Stomach (tissue), 9 donors: ENCODE data around the gene ZSWIM3. TPM values are rescaled to one million over a fixed set of nuclear protein-coding genes. Genes with fewer than 3 reads are reported as not detected.

Experiments used
- DNase-seq, 2 donors: peaks; one replicate each; pipeline versions ENCODE4 v3.0.0 to v3.0.0-alpha.2; 2013 to 2019
- H3K27ac ChIP-seq, 5 donors: fragments of 200-600 bp in 4 of 5; sonication (generic) in 4 of 5; one replicate each; pipeline ENCODE4 v1.5.1; 2013 to 2019; ENCODE audit warnings: mild to moderate bottlenecking in 1 of 5, moderate library complexity in 1 of 5
- H3K27me3 ChIP-seq, 3 donors: fragments of 200-600 bp; sonication (generic); one replicate each; pipeline ENCODE4 v1.5.1; 2017 to 2019; ENCODE audit warnings: mixed run types in 1 of 3
- H3K36me3 ChIP-seq, 4 donors: fragments of 200-600 bp; sonication (generic); 1 replicate in 3 of 4; 2 replicates in 1 of 4; pipeline ENCODE4 v1.5.1; 2016 to 2019
- H3K4me1 ChIP-seq, 4 donors: fragments of 200-600 bp; sonication (generic); one replicate each; pipeline ENCODE4 v1.5.1; 2016 to 2019
- H3K4me3 ChIP-seq, 4 donors: fragments of 200-600 bp; sonication (generic) in 3 of 4; one replicate each; pipeline ENCODE4 v1.5.1; 2016 to 2019; ENCODE audit warnings: mild to moderate bottlenecking in 1 of 4
- H3K9me3 ChIP-seq, 4 donors: fragments of 200-600 bp; sonication (generic); one replicate each; pipeline ENCODE4 v1.5.1; 2016 to 2019
- CTCF ChIP-seq, 7 experiments: fragments of 450-650 bp in 4 of 7; fragments of 200-600 bp in 3 of 7; sonication (generic) in 3 of 7; IDR thresholded peaks; one replicate each; pipeline ENCODE4 v1.5.1; 2016 to 2019; ENCODE audit warnings: antibody characterized with exemption in 7 of 7, control low read depth in 2 of 7, mild to moderate bottlenecking in 1 of 7
- EP300 ChIP-seq: sonication (generic); formaldehyde crosslinking; IDR thresholded peaks from one replicate; pipeline ENCODE4 v1.6.1; 2017; ENCODE audit warnings: antibody characterized with exemption
- POLR2A ChIP-seq, 4 donors: fragments of 450-650 bp; IDR thresholded peaks; one replicate each; pipeline ENCODE4 v1.6.1; 2016; ENCODE audit warnings: antibody characterized with exemption in 4 of 4, control low read depth in 2 of 4, mild to moderate bottlenecking in 1 of 4, moderate library complexity in 1 of 4
- POLR2AphosphoS5 ChIP-seq, 3 donors: sonication (generic); formaldehyde crosslinking; IDR thresholded peaks; one replicate each; pipeline ENCODE4 v1.6.1; 2016; ENCODE audit warnings: antibody characterized with exemption in 3 of 3
- WGBS, 5 donors: extraction: QIAGEN DNeasy Blood & Tissue Kit in 3 of 5; methylation state at CpG; one replicate each; pipeline versions ENCODE4 v1.1.5 to v1.1.7; 2013 to 2018; 5-methylcytosine and 5-hydroxymethylcytosine counted together
- intact Hi-C: fragments of 100-400 bp; cut with DNase I; formaldehyde crosslinking; loops from one replicate; pipeline ENCODE4 v1.15.1; 2023; ENCODE audit warnings: low total_unique reads
- polyA plus RNA-seq, 3 donors: library from polyadenylated mRNA; stranded (reverse); fragments of 200-250 nt; gene quantifications; one replicate each; pipeline ENCODE4 v1.2.3, GENCODE V29; 2013
- total RNA-seq, 5 donors: library from RNA; depleted of rRNA; stranded (reverse); fragments of >200 nt; gene quantifications; one replicate each; pipeline versions ENCODE4 v1.1.0 to v1.2.3, GENCODE V29; 2014 to 2016
- donor health status: healthy with polysubstance abuse.
- donor health status: Bipolar disorder and iron deficiency.
- donor health status: healthy.

ZSWIM3 gene
- total and polyA plus RNA-seq, 8 donors, result 0.87 to 2.3 (median 1.8) TPM; not detected in 1

- Histone ChIP-seq H3K4me1 (peaks cover 8 to 34% (median 26%) of the 10 kb centered on the region in 4 donors), H3K27ac (no peak overlapping the region), H3K36me3 (peaks cover 20 to 93% (median 72%) of the 10 kb centered on the region in 4 donors), H3K9me3 (no peaks in the 10 kb centered on the region), H3K4me3 (no peak overlapping the region), H3K27me3 (no peaks in the 10 kb centered on the region)
- intact Hi-C loops, result no loop called here
- WGBS, 5 donors, result 93 to 97% (median 95%) methylated on average over 2 of the region's 2 CpGs
- TF ChIP-seq POLR2AphosphoS5 (IDR thresholded peaks at IDR 0.05), result no peak
- no peak for TF ChIP-seq POLR2A (IDR thresholded peaks at IDR 0.05)
- TF ChIP-seq EP300, result no peak
- no peak for TF ChIP-seq CTCF (IDR thresholded peaks at IDR 0.05)
- DNase-seq, result no peak
Measured at GRCh38 chr20:45850238-45850637, 7.2 kb upstream of the ZSWIM3 start.

- intact Hi-C loops, result no loop called here
- TF ChIP-seq POLR2AphosphoS5 (IDR thresholded peaks at IDR 0.05) (no peak), CTCF (IDR thresholded peaks at IDR 0.05) (no peak), POLR2A (IDR thresholded peaks at IDR 0.05) (no peak), EP300 (no peak)
- 56 to 94% (median 93%) methylated on average over 1 of the region's 1 CpG for WGBS, 5 donors
- DNase-seq, result peak in 1 of 2 donors; percentile 28
- H3K9me3 ChIP-seq, result no peaks in the 10 kb centered on the region
- H3K27me3 ChIP-seq, result no peaks in the 10 kb centered on the region
- H3K27ac ChIP-seq, result peak overlapping the region in 2 of 5 donors; percentile 11 to 17
- H3K36me3 ChIP-seq, result peaks cover 20 to 86% (median 65%) of the 10 kb centered on the region in 4 donors
- H3K4me3 ChIP-seq, result no peak overlapping the region
- H3K4me1 ChIP-seq, result peaks cover 15 to 41% (median 33%) of the 10 kb centered on the region in 4 donors
Measured at GRCh38 chr20:45850926-45851325, 6.5 kb upstream of the ZSWIM3 start.

- no peaks in the 10 kb centered on the region for H3K27me3 ChIP-seq
- H3K9me3 ChIP-seq, result no peaks in the 10 kb centered on the region
- intact Hi-C loops, result no loop called here
- H3K4me3 ChIP-seq, result no peak overlapping the region
- TF ChIP-seq CTCF (IDR thresholded peaks at IDR 0.05) (no peak), POLR2A (IDR thresholded peaks at IDR 0.05) (no peak), EP300 (no peak), POLR2AphosphoS5 (IDR thresholded peaks at IDR 0.05) (no peak)
- H3K4me1 ChIP-seq, result peaks cover 21 to 47% (median 39%) of the 10 kb centered on the region in 4 donors
- no peak for DNase-seq
- H3K27ac ChIP-seq, result peak overlapping the region in 1 of 5 donors; percentile 11
- peaks cover 19 to 80% (median 59%) of the 10 kb centered on the region in 4 donors for H3K36me3 ChIP-seq
Measured at GRCh38 chr20:45851501-45851900, 5.9 kb upstream of the ZSWIM3 start.

- Histone ChIP-seq H3K36me3 (peaks cover 11 to 72% (median 51%) of the 10 kb centered on the region in 4 donors), H3K4me1 (peaks cover 23 to 50% (median 43%) of the 10 kb centered on the region in 4 donors), H3K4me3 (no peak overlapping the region), H3K27ac (no peak overlapping the region), H3K27me3 (no peaks in the 10 kb centered on the region), H3K9me3 (no peaks in the 10 kb centered on the region)
- WGBS, 5 donors, result 88 to 96% (median 92%) methylated on average over 6 of the region's 6 CpGs
- TF ChIP-seq POLR2AphosphoS5 (IDR thresholded peaks at IDR 0.05) (no peak), CTCF (IDR thresholded peaks at IDR 0.05) (no peak), POLR2A (IDR thresholded peaks at IDR 0.05) (no peak), EP300 (no peak)
- intact Hi-C loops, result no loop called here
- no peak for DNase-seq
Measured at GRCh38 chr20:45852326-45852725, 5.1 kb upstream of the ZSWIM3 start.
